ENCODE measurements around the gene OLFML2B.
A peak's percentile ranks its signal among the peaks of the same experiment; 100 is the strongest.

The OLFML2B gene

DNA sequence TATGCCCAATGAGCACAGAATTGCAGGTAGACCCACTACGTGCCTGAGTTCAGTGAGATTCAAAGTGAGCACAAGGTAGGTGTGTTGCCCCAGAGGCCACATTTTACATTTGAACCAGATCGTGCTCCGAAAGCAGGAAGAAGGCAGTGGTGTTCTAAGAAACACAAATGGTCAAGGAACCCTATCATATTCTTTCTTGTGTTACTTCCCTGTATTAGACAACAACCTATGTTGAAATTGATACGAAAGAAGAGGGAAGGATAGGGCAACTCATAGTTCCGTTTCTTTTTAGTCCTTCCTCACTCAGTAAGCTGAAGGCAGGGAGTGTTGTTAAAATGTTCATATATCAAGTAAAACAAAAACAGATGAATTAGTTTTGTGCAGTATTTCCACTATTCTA is 33.9 kb downstream of the OLFML2B start:
- H3K4me3 ChIP-seq (ENCODE audit: low read depth, low read length), result no peak overlapping the region
- no peaks in the 10 kb centered on the region for H3K4me1 ChIP-seq (ENCODE audit: control insufficient read depth, insufficient read depth, low read length)
- H3K27ac ChIP-seq (ENCODE audit: extremely low read depth, low read depth, low read length), result no peak overlapping the region
- TF ChIP-seq ZFP37 (tag by site-specific recombination; IDR thresholded peaks at IDR 0.05) (no peak), ZNF670 (tag by site-specific recombination; IDR thresholded peaks at IDR 0.05; ENCODE audit: low read depth) (no peak), ZIC2 (tag by site-specific recombination; IDR thresholded peaks at IDR 0.05) (no peak), PRDM1 (tag by site-specific recombination; IDR thresholded peaks at IDR 0.05) (no peak), ZNF529 (tag by site-specific recombination; IDR thresholded peaks at IDR 0.05; ENCODE audit: insufficient replicate concordance) (no peak), ZSCAN30 (tag by site-specific recombination; IDR thresholded peaks at IDR 0.05) (no peak)
- TF ChIP-seq, protein P1, sequence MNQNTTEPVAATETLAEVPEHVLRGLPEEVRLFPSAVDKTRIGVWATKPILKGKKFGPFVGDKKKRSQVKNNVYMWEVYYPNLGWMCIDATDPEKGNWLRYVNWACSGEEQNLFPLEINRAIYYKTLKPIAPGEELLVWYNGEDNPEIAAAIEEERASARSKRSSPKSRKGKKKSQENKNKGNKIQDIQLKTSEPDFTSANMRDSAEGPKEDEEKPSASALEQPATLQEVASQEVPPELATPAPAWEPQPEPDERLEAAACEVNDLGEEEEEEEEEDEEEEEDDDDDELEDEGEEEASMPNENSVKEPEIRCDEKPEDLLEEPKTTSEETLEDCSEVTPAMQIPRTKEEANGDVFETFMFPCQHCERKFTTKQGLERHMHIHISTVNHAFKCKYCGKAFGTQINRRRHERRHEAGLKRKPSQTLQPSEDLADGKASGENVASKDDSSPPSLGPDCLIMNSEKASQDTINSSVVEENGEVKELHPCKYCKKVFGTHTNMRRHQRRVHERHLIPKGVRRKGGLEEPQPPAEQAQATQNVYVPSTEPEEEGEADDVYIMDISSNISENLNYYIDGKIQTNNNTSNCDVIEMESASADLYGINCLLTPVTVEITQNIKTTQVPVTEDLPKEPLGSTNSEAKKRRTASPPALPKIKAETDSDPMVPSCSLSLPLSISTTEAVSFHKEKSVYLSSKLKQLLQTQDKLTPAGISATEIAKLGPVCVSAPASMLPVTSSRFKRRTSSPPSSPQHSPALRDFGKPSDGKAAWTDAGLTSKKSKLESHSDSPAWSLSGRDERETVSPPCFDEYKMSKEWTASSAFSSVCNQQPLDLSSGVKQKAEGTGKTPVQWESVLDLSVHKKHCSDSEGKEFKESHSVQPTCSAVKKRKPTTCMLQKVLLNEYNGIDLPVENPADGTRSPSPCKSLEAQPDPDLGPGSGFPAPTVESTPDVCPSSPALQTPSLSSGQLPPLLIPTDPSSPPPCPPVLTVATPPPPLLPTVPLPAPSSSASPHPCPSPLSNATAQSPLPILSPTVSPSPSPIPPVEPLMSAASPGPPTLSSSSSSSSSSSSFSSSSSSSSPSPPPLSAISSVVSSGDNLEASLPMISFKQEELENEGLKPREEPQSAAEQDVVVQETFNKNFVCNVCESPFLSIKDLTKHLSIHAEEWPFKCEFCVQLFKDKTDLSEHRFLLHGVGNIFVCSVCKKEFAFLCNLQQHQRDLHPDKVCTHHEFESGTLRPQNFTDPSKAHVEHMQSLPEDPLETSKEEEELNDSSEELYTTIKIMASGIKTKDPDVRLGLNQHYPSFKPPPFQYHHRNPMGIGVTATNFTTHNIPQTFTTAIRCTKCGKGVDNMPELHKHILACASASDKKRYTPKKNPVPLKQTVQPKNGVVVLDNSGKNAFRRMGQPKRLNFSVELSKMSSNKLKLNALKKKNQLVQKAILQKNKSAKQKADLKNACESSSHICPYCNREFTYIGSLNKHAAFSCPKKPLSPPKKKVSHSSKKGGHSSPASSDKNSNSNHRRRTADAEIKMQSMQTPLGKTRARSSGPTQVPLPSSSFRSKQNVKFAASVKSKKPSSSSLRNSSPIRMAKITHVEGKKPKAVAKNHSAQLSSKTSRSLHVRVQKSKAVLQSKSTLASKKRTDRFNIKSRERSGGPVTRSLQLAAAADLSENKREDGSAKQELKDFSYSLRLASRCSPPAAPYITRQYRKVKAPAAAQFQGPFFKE (tag by site-specific recombination; IDR thresholded peaks at IDR 0.05; ENCODE audit: borderline replicate concordance), result no peak
- TF ChIP-seq, protein P2, sequence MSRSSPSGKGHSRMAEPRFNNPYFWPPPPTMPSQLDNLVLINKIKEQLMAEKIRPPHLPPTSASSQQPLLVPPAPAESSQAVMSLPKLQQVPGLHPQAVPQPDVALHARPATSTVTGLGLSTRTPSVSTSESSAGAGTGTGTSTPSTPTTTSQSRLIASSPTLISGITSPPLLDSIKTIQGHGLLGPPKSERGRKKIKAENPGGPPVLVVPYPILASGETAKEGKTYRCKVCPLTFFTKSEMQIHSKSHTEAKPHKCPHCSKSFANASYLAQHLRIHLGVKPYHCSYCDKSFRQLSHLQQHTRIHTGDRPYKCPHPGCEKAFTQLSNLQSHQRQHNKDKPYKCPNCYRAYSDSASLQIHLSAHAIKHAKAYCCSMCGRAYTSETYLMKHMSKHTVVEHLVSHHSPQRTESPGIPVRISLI (tag by site-specific recombination; IDR thresholded peaks at IDR 0.05), result no peak
- TF ChIP-seq, protein P3, sequence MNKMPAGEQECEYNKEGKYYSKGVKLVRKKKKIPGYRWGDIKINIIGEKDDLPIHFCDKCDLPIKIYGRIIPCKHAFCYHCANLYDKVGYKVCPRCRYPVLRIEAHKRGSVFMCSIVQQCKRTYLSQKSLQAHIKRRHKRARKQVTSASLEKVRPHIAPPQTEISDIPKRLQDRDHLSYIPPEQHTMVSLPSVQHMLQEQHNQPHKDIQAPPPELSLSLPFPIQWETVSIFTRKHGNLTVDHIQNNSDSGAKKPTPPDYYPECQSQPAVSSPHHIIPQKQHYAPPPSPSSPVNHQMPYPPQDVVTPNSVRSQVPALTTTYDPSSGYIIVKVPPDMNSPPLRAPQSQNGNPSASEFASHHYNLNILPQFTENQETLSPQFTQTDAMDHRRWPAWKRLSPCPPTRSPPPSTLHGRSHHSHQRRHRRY (tag by site-specific recombination; IDR thresholded peaks at IDR 0.05), result no peak
- no peaks in the 10 kb centered on the region for H3K36me3 ChIP-seq (ENCODE audit: control insufficient read depth in 2 of 2, insufficient read depth in 1 of 2, low read length in 2 of 2)
- POLR2A ChIA-PET, result no interaction called here
- H3K9me3 ChIP-seq (ENCODE audit: control insufficient read depth, insufficient read depth, low read depth, low read length), result no peaks in the 10 kb centered on the region
- CTCF ChIA-PET, result no interaction called here

DNA sequence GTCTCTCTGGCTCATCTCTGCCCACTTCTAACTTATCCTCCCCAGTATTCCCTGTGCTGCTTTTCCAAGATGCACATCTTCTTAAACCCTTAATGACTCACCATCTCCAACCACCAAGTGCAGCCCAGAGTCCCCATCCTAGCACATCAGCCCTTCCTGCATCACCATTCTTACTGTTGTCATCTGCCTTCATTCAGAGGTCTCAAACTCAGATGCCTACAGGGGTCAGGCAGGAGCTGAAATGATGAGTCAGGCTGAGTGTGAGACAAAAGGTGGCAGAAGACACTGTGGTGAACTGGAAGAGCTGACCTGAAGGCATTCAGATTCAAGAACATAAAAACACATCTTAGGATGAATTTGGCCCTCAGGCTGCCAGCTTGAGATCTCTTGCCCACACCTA is 34.6 kb downstream of the OLFML2B start:
- CTCF ChIA-PET, result no interaction called here
- Histone ChIP-seq H3K4me1 (ENCODE audit: control insufficient read depth, insufficient read depth, low read length) (no peaks in the 10 kb centered on the region), H3K27ac (ENCODE audit: extremely low read depth, low read depth, low read length) (no peak overlapping the region), H3K36me3 (ENCODE audit: control insufficient read depth in 2 of 2, insufficient read depth in 1 of 2, low read length in 2 of 2) (no peaks in the 10 kb centered on the region), H3K4me3 (ENCODE audit: low read depth, low read length) (no peak overlapping the region), H3K9me3 (ENCODE audit: control insufficient read depth, insufficient read depth, low read depth, low read length) (no peaks in the 10 kb centered on the region)
- TF ChIP-seq SCRT1 (tag by site-specific recombination; IDR thresholded peaks at IDR 0.05; ENCODE audit: borderline replicate concordance), result no peak
- no peak for TF ChIP-seq IKZF3 (tag by site-specific recombination; IDR thresholded peaks at IDR 0.05)
- POLR2A ChIA-PET, result no interaction called here

DNA sequence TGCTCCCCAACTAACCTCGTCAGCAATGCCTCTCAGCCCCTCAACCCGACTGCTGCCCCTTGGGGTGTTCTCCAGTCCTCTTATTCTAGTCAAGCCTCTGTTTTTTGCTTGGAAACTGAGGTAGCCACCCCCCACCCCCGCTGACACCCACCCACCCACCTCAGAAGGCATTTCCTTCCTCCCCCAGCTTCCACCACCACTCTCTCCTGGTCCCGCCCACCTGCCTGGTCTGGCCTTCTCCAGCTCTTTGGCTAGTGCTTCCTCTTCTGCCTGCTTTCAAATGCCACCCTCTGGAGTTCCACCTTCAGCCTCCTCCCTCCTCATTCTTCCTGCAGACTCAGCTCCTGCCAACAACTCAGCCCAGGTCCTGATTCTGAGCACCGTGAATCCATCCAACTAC is 35.3 kb downstream of the OLFML2B start:
- TF ChIP-seq ZFHX2 (tag by site-specific recombination; conservative IDR thresholded peaks at IDR 0.05) (peak; percentile 43), ZNF747 (tag by site-specific recombination; IDR thresholded peaks at IDR 0.05) (no peak), EGR2 (tag by site-specific recombination; IDR thresholded peaks at IDR 0.05; ENCODE audit: low read depth) (peak; percentile 36; the same call in 1 of the 2 replicates)
- CTCF ChIA-PET, result no interaction called here
- Histone ChIP-seq H3K4me1 (ENCODE audit: control insufficient read depth, insufficient read depth, low read length) (no peaks in the 10 kb centered on the region), H3K4me3 (ENCODE audit: low read depth, low read length) (no peak overlapping the region), H3K36me3 (ENCODE audit: control insufficient read depth in 2 of 2, insufficient read depth in 1 of 2, low read length in 2 of 2) (no peaks in the 10 kb centered on the region), H3K9me3 (ENCODE audit: control insufficient read depth, insufficient read depth, low read depth, low read length) (no peaks in the 10 kb centered on the region), H3K27ac (ENCODE audit: extremely low read depth, low read depth, low read length) (no peak overlapping the region)
- POLR2A ChIA-PET, result no interaction called here

All from HEK293 (cell line).